CD4-positive, alpha-beta T cell treated with Interleukin-15 for 4 hours (primary cell): ENCODE data around the gene MOSMO.
"Not testable (repeated sequence)": the region's sequence is repeated elsewhere in the genome, so short reads cannot be mapped to it uniquely, and the experiment has no call there.

Source experiments
- DNase-seq: peaks from one replicate; pipeline ENCODE4 v3.0.0-alpha.2; 2020; ENCODE audit warnings: low spot score

MOSMO gene

GRCh38 chr16:22093331-22093730 is 85.4 kb downstream of the MOSMO start:
- no peak for DNase-seq

GRCh38 chr16:22093996-22094395 is 86.1 kb downstream of the MOSMO start:
- DNase-seq, result no peak

GRCh38 chr16:22098405-22099255 is 90.7 kb downstream of the MOSMO start:
- peak; percentile 30 for DNase-seq

GRCh38 chr16:22099256-22099975 is 91.5 kb downstream of the MOSMO start:
- no peak for DNase-seq

- DNase-seq, result no peak
Observed at GRCh38 chr16:22103441-22103840, 95.5 kb downstream of the MOSMO start.

GRCh38 chr16:22109258-22109898 is 101.5 kb downstream of the MOSMO start:
- no peak for DNase-seq

- not testable (repeated sequence) for DNase-seq
Observed at GRCh38 chr16:22111629-22112028, 103.7 kb downstream of the MOSMO start.

- DNase-seq, result no peak
Observed at GRCh38 chr16:22116095-22116700, 108.3 kb downstream of the MOSMO start.

- DNase-seq, result no peak
Observed at GRCh38 chr16:22117609-22118008, 109.7 kb downstream of the MOSMO start.

- no peak for DNase-seq
Observed at GRCh38 chr16:22120440-22120839, 112.5 kb downstream of the MOSMO start.

GRCh38 chr16:22122239-22122638 is 114.3 kb downstream of the MOSMO start:
- no peak for DNase-seq

GRCh38 chr16:22123146-22123545 is 115.2 kb downstream of the MOSMO start:
- DNase-seq, result no peak

GRCh38 chr16:22123759-22124490 is 116.0 kb downstream of the MOSMO start:
- DNase-seq, result no peak

GRCh38 chr16:22124583-22125284 is 116.8 kb downstream of the MOSMO start:
- DNase-seq, result no peak

GRCh38 chr16:22126037-22126558 is 118.2 kb downstream of the MOSMO start:
- no peak for DNase-seq

- DNase-seq, result not testable (repeated sequence)
Observed at GRCh38 chr16:22128537-22128936, 120.6 kb downstream of the MOSMO start.

GRCh38 chr16:22130528-22130927 is 122.6 kb downstream of the MOSMO start:
- DNase-seq, result no peak

GRCh38 chr16:22132801-22133200 is 124.9 kb downstream of the MOSMO start:
- DNase-seq, result no peak
